Endothelial cell (in vitro differentiated cells): ENCODE results near the gene COL16A1. TPM values are rescaled to one million over a fixed set of nuclear protein-coding genes. Genes with fewer than 3 reads are reported as not detected.
A peak's percentile ranks its signal among the peaks of the same experiment; 100 is the strongest.

ENCODE experiments used
- DNase-seq: peaks from one replicate; pipeline ENCODE4 v3.0.0; 2021; ENCODE audit warnings: low spot score
- H3K27ac Mint-ChIP-seq: one replicate; pipeline ENCODE4 v1.8.0; 2021; ENCODE audit warnings: mixed read lengths, inconsistent platforms; ENCODE audit not compliant: unreplicated experiment
- H3K27me3 Mint-ChIP-seq: one replicate; pipeline ENCODE4 v1.8.0; 2021; ENCODE audit warnings: mild to moderate bottlenecking, moderate library complexity, mixed read lengths, inconsistent platforms; ENCODE audit not compliant: unreplicated experiment
- H3K36me3 Mint-ChIP-seq: one replicate; pipeline ENCODE4 v1.8.0; 2021; ENCODE audit warnings: mild to moderate bottlenecking, low read depth, mixed read lengths, inconsistent platforms; ENCODE audit not compliant: unreplicated experiment
- H3K4me1 Mint-ChIP-seq: one replicate; pipeline ENCODE4 v1.8.0; 2021; ENCODE audit warnings: mild to moderate bottlenecking, mixed read lengths, inconsistent platforms; ENCODE audit not compliant: unreplicated experiment
- H3K4me3 Mint-ChIP-seq: one replicate; pipeline ENCODE4 v1.8.0; 2021; ENCODE audit warnings: mild to moderate bottlenecking, mixed read lengths, inconsistent platforms; ENCODE audit not compliant: unreplicated experiment
- H3K9me3 Mint-ChIP-seq: one replicate; pipeline ENCODE4 v1.8.0; 2021; ENCODE audit warnings: mixed read lengths, inconsistent platforms; ENCODE audit not compliant: unreplicated experiment
- CTCF ChIP-seq: fragments of 200-600 bp; sonication (generic); IDR thresholded peaks from one replicate; pipeline ENCODE4 v1.5.0; 2021; ENCODE audit warnings: antibody characterized with exemption; ENCODE audit not compliant: unreplicated experiment
- total RNA-seq: library from RNA; stranded (reverse); fragmentation: NEBNext Ultra II Directional; extraction: Animal tissue kit (Norgen Biotek cat#: 25700); gene quantifications from one replicate; pipeline ENCODE4 v1.2.1, GENCODE V29; 2021; ENCODE audit not compliant: unreplicated experiment

Gene COL16A1
- total RNA-seq, 1 donor from 2014 or later = 5.3 TPM

- Mint-ChIP-seq H3K36me3 (no peaks in the 10 kb centered on the region), H3K27ac (no peak overlapping the region), H3K4me1 (no peaks in the 10 kb centered on the region), H3K4me3 (no peak overlapping the region), H3K9me3 (no peaks in the 10 kb centered on the region), H3K27me3 (peaks cover 7% of the 10 kb centered on the region)
- TF ChIP-seq CTCF = no peak
- DNase-seq = no peak
These were observed 16.2 kb downstream of the COL16A1 start for GRCh38 chr1:31687601-31688000.

- Mint-ChIP-seq H3K36me3 (no peaks in the 10 kb centered on the region), H3K9me3 (no peaks in the 10 kb centered on the region), H3K27ac (no peak overlapping the region), H3K27me3 (peaks cover 7% of the 10 kb centered on the region), H3K4me1 (no peaks in the 10 kb centered on the region), H3K4me3 (no peak overlapping the region)
- DNase-seq = no peak
- TF ChIP-seq CTCF = no peak
These were observed 18.0 kb downstream of the COL16A1 start for GRCh38 chr1:31685795-31686194.

GRCh38 chr1:31683997-31684396 lies 19.8 kb downstream of the COL16A1 start:
- no peak overlapping the region for H3K4me3 Mint-ChIP-seq
- DNase-seq = peak; percentile 55
- H3K27me3 Mint-ChIP-seq = peaks cover 7% of the 10 kb centered on the region
- H3K4me1 Mint-ChIP-seq = no peaks in the 10 kb centered on the region
- no peaks in the 10 kb centered on the region for H3K9me3 Mint-ChIP-seq
- TF ChIP-seq CTCF = peak; percentile 61
- no peaks in the 10 kb centered on the region for H3K36me3 Mint-ChIP-seq
- H3K27ac Mint-ChIP-seq = no peak overlapping the region

GRCh38 chr1:31681415-31681814 lies 22.4 kb downstream of the COL16A1 start:
- DNase-seq = no peak
- Mint-ChIP-seq H3K27ac (no peak overlapping the region), H3K4me3 (no peak overlapping the region), H3K9me3 (no peaks in the 10 kb centered on the region), H3K36me3 (no peaks in the 10 kb centered on the region), H3K27me3 (peaks cover 3% of the 10 kb centered on the region), H3K4me1 (no peaks in the 10 kb centered on the region)
- TF ChIP-seq CTCF = no peak

- no peak for TF ChIP-seq CTCF
- H3K36me3 Mint-ChIP-seq = no peaks in the 10 kb centered on the region
- peaks cover 3% of the 10 kb centered on the region for H3K27me3 Mint-ChIP-seq
- H3K27ac Mint-ChIP-seq = no peak overlapping the region
- H3K4me3 Mint-ChIP-seq = no peak overlapping the region
- no peaks in the 10 kb centered on the region for H3K4me1 Mint-ChIP-seq
- DNase-seq = no peak
- no peaks in the 10 kb centered on the region for H3K9me3 Mint-ChIP-seq
These were observed 24.1 kb downstream of the COL16A1 start for GRCh38 chr1:31679676-31680230.
